ENCODE data around the gene DIMT1. TPM values are rescaled to one million over a fixed set of nuclear protein-coding genes. Genes with fewer than 3 reads are reported as not detected.

DIMT1 gene
- total and polyA plus RNA-seq, 2 of the 8 experiments (the other 6 are each of a cell fraction or from before 2014, with no cell fraction given), result 19.3 to 42.1 TPM

GRCh38 chr5:62372600-62372999 is 31.1 kb downstream of the DIMT1 start:
- no peaks in the 10 kb centered on the region for H3K23me2 ChIP-seq (ENCODE audit: low read depth, low read length)
- H2BK120ac ChIP-seq (replicated peaks; ENCODE audit: low read depth, low read length), result no peak overlapping the region
- no peak overlapping the region for H3K4me2 ChIP-seq (ENCODE audit: insufficient read depth in 1 of 2, low read depth in 2 of 2, low read length in 2 of 2)
- WGBS, 2 experiments (ENCODE audit: extremely low coverage in 1 of 2, insufficient coverage in 1 of 2, insufficient read length in 1 of 2, insufficient replicate concordance in 2 of 2, low coverage in 1 of 2, low lambda C conversion rate in 2 of 2, missing lambda C conversion rate in 1 of 2), result 94% methylated on average over 3 of the region's 3 CpGs; no CpG with 5 or more reads in 1 of the 2 experiments
- no peak overlapping the region for H2BK12ac ChIP-seq (ENCODE audit: low read depth, low read length)
- no peaks in the 10 kb centered on the region for H3K79me2 ChIP-seq (ENCODE audit: control insufficient read depth in 1 of 2, insufficient read depth in 2 of 2, low read length in 2 of 2)
- H2BK20ac ChIP-seq (ENCODE audit: low read length), result no peak overlapping the region
- H2AFZ ChIP-seq (ENCODE audit: low read length), result no peak overlapping the region
- no peak overlapping the region for H3K14ac ChIP-seq (ENCODE audit: insufficient read length)
- H3K56ac ChIP-seq (replicated peaks; ENCODE audit: insufficient read length, low read depth, low read length), result no peak overlapping the region
- no peak overlapping the region for H2AK5ac ChIP-seq (ENCODE audit: low read depth, low read length)
- H3K23ac ChIP-seq (ENCODE audit: insufficient read length), result no peak overlapping the region
- H3K36me3 ChIP-seq (ENCODE audit: control insufficient read depth in 2 of 4, insufficient read depth in 4 of 4, low read length in 3 of 4), result peaks cover 2 to 39% (median 22%) of the 10 kb centered on the region in 4 experiments; a peak in 6 of 8 replicates
- DNase-seq (ENCODE audit: low read depth in 1 of 2, low spot score in 2 of 2) (no peak), FAIRE-seq (no peak)
- no peak overlapping the region for H3K4me3 ChIP-seq (ENCODE audit: extremely low read depth in 1 of 4, insufficient read depth in 2 of 4, low read depth in 3 of 4, low read length in 4 of 4)
- H3K9ac ChIP-seq (replicated peaks in 1 of 4; ENCODE audit: extremely low read depth in 1 of 4, low read depth in 3 of 4, low read length in 3 of 4), result no peak overlapping the region
- no peak overlapping the region for H4K5ac ChIP-seq (ENCODE audit: insufficient read length, low read depth, low read length)
- no peak overlapping the region for H4K8ac ChIP-seq (ENCODE audit: extremely low read depth, insufficient read depth, low read length)
- no peak overlapping the region for H2BK15ac ChIP-seq (ENCODE audit: low read length)
- H3K79me1 ChIP-seq (ENCODE audit: low read depth, low read length), result no peaks in the 10 kb centered on the region
- H4K20me1 ChIP-seq (replicated peaks in 1 of 2; ENCODE audit: control insufficient read depth in 1 of 2, insufficient read depth in 2 of 2, low read length in 2 of 2), result no peaks in the 10 kb centered on the region
- H2BK5ac ChIP-seq (ENCODE audit: low read depth, low read length), result no peak overlapping the region
- no peaks in the 10 kb centered on the region for H3K27me3 ChIP-seq (replicated peaks in 1 of 4; ENCODE audit: control insufficient read depth in 3 of 4, extremely low read depth in 1 of 4, insufficient read depth in 3 of 4, low read length in 3 of 4)
- no peak overlapping the region for H3K27ac ChIP-seq (ENCODE audit: low read depth, low read length)
- H3K4ac ChIP-seq (replicated peaks; ENCODE audit: insufficient read length, low read depth, low read length), result no peak overlapping the region
- no peaks in the 10 kb centered on the region for H3K9me3 ChIP-seq (ENCODE audit: insufficient read depth in 2 of 2, low read depth in 1 of 2, low read length in 1 of 2)
- H3K4me1 ChIP-seq (replicated peaks in 1 of 4; ENCODE audit: control insufficient read depth in 3 of 4, insufficient read depth in 4 of 4, low read length in 3 of 4), result no peaks in the 10 kb centered on the region
- H3K18ac ChIP-seq (ENCODE audit: extremely low read depth, low read length), result no peak overlapping the region
- ChIA-PET CTCF (ENCODE audit: partially characterized antibody) (no interaction called here), POLR2A (ENCODE audit: partially characterized antibody) (no interaction called here)
- no peak overlapping the region for H4K91ac ChIP-seq (replicated peaks; ENCODE audit: insufficient read length, low read length)
- TF ChIP-seq KDM1A (IDR thresholded peaks at IDR 0.05; ENCODE audit: borderline replicate concordance, low read length) (no peak), EZH2 (IDR thresholded peaks at IDR 0.05; ENCODE audit: low read depth, low read length, severe bottlenecking) (no peak), HDAC6 (IDR thresholded peaks at IDR 0.05; ENCODE audit: low read depth, low read length) (no peak), SAP30 (IDR thresholded peaks at IDR 0.05; ENCODE audit: insufficient read depth, insufficient replicate concordance, low read length) (no peak), POLR2AphosphoS5 (IDR thresholded peaks at IDR 0.05; ENCODE audit: low read depth, low read length) (no peak), SRF (IDR thresholded peaks at IDR 0.05; ENCODE audit: low read depth, low read length) (no peak), ZNF274 (IDR thresholded peaks at IDR 0.05; ENCODE audit: borderline replicate concordance, extremely low read depth, low read length) (no peak), CHD1 (IDR thresholded peaks at IDR 0.05; ENCODE audit: low read depth, low read length) (no peak), TEAD4 (IDR thresholded peaks at IDR 0.05; ENCODE audit: low read depth, low read length) (no peak)
